ENCODE data around the gene IGLON5.

DNA sequence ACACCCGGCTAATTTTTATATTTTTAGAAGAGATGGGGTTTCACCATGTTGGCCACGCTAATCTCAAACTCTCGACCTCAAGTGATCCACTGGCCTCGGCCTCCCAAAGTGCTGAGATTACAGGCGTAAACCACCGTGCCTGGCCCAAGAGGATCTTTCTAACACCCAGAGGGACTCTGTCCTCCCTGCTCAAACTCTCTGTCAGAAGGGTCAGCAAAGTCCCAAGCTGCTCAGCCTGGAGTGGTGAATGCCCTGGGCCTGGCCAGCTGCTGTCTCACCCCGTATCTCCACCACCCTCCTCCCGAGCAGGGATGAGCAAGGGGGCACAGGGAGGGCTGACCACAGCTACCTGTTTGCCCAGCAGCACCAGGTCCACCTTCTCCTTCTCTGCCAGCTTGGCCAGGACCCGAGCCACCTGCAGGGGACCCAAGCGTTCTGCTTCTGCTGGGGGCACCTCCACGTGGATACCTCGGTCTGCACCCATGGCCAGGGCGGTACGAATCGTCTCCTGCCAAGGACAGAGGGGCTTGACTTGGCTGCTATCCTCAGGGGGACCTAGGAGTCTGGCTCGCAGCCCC, 41.4 kb downstream of the IGLON5 start:
- TF ChIP-seq CTCF (IDR thresholded peaks at IDR 0.05), result no peak
- no peak for TF ChIP-seq POLR2AphosphoS5 (IDR thresholded peaks at IDR 0.05)

Data from prostate gland (tissue), 2 donors.